HepG2 (cell line): ENCODE results near the gene FAM171A2. TPM values are rescaled to one million over a fixed set of nuclear protein-coding genes. Genes with fewer than 3 reads are reported as not detected.

Experiments used
- DPF2 ChIP-seq: sonication (generic); formaldehyde crosslinking; IDR thresholded peaks from 2 replicates; pipeline ENCODE4 v1.4.0; 2020; ENCODE audit warnings: mild to moderate bottlenecking, low read depth, missing genetic modification reagents, borderline replicate concordance
- MATR3 ChIP-seq: sonication (generic); formaldehyde crosslinking; IDR thresholded peaks from 2 replicates; pipeline ENCODE4 v1.4.0; 2020; ENCODE audit warnings: missing genetic modification reagents
- MIER2 ChIP-seq: IDR thresholded peaks from 2 replicates; pipeline ENCODE4 v1.6.1; 2016; ENCODE audit warnings: missing biosample characterization, missing genetic modification reagents
- NFE2L1 ChIP-seq: sonication (generic); formaldehyde crosslinking; IDR thresholded peaks from 2 replicates; pipeline ENCODE4 v1.4.0; 2020; ENCODE audit warnings: missing genetic modification reagents, mild to moderate bottlenecking, borderline replicate concordance
- RAD51 ChIP-seq: fragments of 450-650 bp; IDR thresholded peaks from 2 replicates; pipeline ENCODE4 v1.6.1; 2016; ENCODE audit warnings: borderline replicate concordance
- ZBTB8A ChIP-seq: sonication (generic); formaldehyde crosslinking; IDR thresholded peaks from 2 replicates; pipeline ENCODE4 v1.4.0; 2020; ENCODE audit warnings: mild to moderate bottlenecking, low read depth, missing genetic modification reagents, borderline replicate concordance
- ZNF644 ChIP-seq: IDR thresholded peaks from 2 replicates; pipeline ENCODE4 v1.6.1; 2016; ENCODE audit warnings: low read depth
- ZNF777 ChIP-seq: sonication (generic); formaldehyde crosslinking; IDR thresholded peaks from 2 replicates; pipeline ENCODE4 v1.4.0; 2020; ENCODE audit warnings: missing genetic modification reagents
- polyA plus RNA-seq, 8 experiments: library from polyadenylated mRNA; depleted of rRNA in 3 of 8; stranded (reverse) in 7 of 8; unstranded in 1 of 8; fragments of >200 nt; fragmentation: Illumina TruSeq in 4 of 8; extraction: Trizol in 4 of 8; gene quantifications; 2 replicates each; pipeline versions ENCODE4 v1.2.1 to v1.2.3, GENCODE V29; 2011 to 2016; ENCODE audit warnings: low read depth in 4 of 8, missing spikeins in 1 of 8, mixed read lengths in 1 of 8; ENCODE audit not compliant: insufficient read depth in 1 of 8
- total RNA-seq, 5 experiments: library from RNA; depleted of rRNA; stranded (reverse); fragments of >200 nt; fragmentation: Illumina TruSeq; extraction: Trizol; gene quantifications; 2 replicates each; pipeline ENCODE4 v1.2.3, GENCODE V29; 2016; ENCODE audit warnings: low read depth in 1 of 5
- TF ChIP-seq, protein P1 (sequence below): sonication (generic); formaldehyde crosslinking; IDR thresholded peaks from 2 replicates; pipeline ENCODE4 v1.5.1; 2020; ENCODE audit warnings: mild to moderate bottlenecking, missing genetic modification reagents, moderate library complexity
- TF ChIP-seq, protein P2 (sequence below): sonication (generic); formaldehyde crosslinking; IDR thresholded peaks from 2 replicates; pipeline ENCODE4 v1.4.0; 2020; ENCODE audit warnings: missing genetic modification reagents
- TF ChIP-seq, protein P3 (sequence below): sonication (generic); formaldehyde crosslinking; IDR thresholded peaks from 2 replicates; pipeline ENCODE4 v1.4.0; 2020; ENCODE audit warnings: missing genetic modification reagents, borderline replicate concordance
- TF ChIP-seq, protein P4 (sequence below): sonication (generic); formaldehyde crosslinking; IDR thresholded peaks from 2 replicates; pipeline ENCODE4 v1.8.0; 2023; ENCODE audit warnings: mild to moderate bottlenecking, missing genetic modification reagents

Gene FAM171A2
- total and polyA plus RNA-seq, 2 of the 13 experiments (the other 11 are each of a cell fraction or from before 2014, with no cell fraction given) = 1.8 to 3.6 TPM

DNA sequence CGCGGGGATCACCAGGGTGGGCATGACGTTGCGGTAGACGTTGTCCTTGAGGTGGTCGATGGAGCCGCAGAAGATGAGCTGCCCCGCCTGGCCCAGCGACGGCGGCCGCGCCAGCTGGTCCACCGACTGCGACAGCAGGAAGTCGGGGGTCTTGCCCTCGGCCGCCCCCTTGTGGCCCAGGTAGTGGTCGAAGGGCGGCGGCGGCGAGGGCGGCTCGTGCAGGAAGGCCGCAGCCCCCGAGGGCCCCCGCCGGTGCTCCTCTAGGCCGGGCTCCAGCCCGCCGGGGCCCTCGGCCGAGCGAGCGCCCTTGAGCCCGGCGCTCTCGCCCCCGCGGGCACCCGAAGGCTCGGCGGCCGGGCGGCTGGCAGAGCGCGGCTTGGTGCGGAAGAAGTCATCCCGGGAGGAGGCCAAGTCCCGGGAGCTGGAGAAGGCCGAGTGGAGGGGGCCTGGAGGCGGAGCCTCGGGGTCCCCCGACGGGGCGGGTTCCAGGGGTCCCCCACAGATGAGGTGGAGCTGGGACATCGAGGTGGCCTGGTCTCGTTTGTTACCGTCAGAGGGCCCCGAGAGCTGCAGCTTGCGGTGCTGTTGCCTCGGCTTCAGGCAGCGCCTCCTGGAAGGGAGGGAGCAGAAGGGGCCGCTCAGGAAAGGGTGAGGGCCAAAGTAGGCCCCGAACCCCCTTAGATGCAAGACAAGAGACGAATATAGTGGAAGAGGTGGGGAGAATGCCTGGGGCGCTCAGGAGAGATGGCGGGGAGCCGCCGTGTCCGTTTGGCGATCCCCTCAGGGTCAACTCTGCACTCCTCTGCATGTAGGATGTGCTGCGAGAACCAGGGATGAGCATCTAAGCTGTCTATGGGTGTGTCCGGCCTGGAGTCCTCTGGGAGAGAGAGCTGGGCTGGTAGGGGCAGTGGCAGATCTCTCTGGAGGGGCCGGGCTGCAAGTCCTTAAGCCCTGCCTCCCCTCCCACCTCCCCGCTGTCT is 8.8 kb downstream of the FAM171A2 start (continued):
- TF ChIP-seq RAD51 (no peak), ZBTB8A (CRISPR knock-in tag) (no peak), MATR3 (no peak), NFE2L1 (CRISPR knock-in tag) (no peak), ZNF644 (no peak), DPF2 (CRISPR knock-in tag) (no peak), MIER2 (CRISPR knock-in tag) (no peak), ZNF777 (CRISPR knock-in tag) (peak; percentile 94)
- TF ChIP-seq, protein P1, sequence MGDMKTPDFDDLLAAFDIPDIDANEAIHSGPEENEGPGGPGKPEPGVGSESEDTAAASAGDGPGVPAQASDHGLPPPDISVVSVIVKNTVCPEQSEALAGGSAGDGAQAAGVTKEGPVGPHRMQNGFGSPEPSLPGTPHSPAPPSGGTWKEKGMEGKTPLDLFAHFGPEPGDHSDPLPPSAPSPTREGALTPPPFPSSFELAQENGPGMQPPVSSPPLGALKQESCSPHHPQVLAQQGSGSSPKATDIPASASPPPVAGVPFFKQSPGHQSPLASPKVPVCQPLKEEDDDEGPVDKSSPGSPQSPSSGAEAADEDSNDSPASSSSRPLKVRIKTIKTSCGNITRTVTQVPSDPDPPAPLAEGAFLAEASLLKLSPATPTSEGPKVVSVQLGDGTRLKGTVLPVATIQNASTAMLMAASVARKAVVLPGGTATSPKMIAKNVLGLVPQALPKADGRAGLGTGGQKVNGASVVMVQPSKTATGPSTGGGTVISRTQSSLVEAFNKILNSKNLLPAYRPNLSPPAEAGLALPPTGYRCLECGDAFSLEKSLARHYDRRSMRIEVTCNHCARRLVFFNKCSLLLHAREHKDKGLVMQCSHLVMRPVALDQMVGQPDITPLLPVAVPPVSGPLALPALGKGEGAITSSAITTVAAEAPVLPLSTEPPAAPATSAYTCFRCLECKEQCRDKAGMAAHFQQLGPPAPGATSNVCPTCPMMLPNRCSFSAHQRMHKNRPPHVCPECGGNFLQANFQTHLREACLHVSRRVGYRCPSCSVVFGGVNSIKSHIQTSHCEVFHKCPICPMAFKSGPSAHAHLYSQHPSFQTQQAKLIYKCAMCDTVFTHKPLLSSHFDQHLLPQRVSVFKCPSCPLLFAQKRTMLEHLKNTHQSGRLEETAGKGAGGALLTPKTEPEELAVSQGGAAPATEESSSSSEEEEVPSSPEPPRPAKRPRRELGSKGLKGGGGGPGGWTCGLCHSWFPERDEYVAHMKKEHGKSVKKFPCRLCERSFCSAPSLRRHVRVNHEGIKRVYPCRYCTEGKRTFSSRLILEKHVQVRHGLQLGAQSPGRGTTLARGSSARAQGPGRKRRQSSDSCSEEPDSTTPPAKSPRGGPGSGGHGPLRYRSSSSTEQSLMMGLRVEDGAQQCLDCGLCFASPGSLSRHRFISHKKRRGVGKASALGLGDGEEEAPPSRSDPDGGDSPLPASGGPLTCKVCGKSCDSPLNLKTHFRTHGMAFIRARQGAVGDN (CRISPR knock-in tag) = peak; percentile 82
- TF ChIP-seq, protein P2, sequence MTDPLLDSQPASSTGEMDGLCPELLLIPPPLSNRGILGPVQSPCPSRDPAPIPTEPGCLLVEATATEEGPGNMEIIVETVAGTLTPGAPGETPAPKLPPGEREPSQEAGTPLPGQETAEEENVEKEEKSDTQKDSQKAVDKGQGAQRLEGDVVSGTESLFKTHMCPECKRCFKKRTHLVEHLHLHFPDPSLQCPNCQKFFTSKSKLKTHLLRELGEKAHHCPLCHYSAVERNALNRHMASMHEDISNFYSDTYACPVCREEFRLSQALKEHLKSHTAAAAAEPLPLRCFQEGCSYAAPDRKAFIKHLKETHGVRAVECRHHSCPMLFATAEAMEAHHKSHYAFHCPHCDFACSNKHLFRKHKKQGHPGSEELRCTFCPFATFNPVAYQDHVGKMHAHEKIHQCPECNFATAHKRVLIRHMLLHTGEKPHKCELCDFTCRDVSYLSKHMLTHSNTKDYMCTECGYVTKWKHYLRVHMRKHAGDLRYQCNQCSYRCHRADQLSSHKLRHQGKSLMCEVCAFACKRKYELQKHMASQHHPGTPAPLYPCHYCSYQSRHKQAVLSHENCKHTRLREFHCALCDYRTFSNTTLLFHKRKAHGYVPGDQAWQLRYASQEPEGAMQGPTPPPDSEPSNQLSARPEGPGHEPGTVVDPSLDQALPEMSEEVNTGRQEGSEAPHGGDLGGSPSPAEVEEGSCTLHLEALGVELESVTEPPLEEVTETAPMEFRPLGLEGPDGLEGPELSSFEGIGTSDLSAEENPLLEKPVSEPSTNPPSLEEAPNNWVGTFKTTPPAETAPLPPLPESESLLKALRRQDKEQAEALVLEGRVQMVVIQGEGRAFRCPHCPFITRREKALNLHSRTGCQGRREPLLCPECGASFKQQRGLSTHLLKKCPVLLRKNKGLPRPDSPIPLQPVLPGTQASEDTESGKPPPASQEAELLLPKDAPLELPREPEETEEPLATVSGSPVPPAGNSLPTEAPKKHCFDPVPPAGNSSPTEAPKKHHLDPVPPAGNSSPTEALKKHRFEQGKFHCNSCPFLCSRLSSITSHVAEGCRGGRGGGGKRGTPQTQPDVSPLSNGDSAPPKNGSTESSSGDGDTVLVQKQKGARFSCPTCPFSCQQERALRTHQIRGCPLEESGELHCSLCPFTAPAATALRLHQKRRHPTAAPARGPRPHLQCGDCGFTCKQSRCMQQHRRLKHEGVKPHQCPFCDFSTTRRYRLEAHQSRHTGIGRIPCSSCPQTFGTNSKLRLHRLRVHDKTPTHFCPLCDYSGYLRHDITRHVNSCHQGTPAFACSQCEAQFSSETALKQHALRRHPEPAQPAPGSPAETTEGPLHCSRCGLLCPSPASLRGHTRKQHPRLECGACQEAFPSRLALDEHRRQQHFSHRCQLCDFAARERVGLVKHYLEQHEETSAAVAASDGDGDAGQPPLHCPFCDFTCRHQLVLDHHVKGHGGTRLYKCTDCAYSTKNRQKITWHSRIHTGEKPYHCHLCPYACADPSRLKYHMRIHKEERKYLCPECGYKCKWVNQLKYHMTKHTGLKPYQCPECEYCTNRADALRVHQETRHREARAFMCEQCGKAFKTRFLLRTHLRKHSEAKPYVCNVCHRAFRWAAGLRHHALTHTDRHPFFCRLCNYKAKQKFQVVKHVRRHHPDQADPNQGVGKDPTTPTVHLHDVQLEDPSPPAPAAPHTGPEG (CRISPR knock-in tag) = no peak
- TF ChIP-seq, protein P3, sequence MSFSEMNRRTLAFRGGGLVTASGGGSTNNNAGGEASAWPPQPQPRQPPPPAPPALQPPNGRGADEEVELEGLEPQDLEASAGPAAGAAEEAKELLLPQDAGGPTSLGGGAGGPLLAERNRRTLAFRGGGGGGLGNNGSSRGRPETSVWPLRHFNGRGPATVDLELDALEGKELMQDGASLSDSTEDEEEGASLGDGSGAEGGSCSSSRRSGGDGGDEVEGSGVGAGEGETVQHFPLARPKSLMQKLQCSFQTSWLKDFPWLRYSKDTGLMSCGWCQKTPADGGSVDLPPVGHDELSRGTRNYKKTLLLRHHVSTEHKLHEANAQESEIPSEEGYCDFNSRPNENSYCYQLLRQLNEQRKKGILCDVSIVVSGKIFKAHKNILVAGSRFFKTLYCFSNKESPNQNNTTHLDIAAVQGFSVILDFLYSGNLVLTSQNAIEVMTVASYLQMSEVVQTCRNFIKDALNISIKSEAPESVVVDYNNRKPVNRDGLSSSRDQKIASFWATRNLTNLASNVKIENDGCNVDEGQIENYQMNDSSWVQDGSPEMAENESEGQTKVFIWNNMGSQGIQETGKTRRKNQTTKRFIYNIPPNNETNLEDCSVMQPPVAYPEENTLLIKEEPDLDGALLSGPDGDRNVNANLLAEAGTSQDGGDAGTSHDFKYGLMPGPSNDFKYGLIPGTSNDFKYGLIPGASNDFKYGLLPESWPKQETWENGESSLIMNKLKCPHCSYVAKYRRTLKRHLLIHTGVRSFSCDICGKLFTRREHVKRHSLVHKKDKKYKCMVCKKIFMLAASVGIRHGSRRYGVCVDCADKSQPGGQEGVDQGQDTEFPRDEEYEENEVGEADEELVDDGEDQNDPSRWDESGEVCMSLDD = peak; percentile 47; the same call in 1 of the 2 replicates
- TF ChIP-seq, protein P4, sequence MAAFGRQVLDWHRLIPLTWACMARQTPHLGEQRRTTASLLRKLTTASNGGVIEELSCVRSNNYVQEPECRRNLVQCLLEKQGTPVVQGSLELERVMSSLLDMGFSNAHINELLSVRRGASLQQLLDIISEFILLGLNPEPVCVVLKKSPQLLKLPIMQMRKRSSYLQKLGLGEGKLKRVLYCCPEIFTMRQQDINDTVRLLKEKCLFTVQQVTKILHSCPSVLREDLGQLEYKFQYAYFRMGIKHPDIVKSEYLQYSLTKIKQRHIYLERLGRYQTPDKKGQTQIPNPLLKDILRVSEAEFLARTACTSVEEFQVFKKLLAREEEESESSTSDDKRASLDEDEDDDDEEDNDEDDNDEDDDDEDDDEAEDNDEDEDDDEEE (CRISPR knock-in tag) = no peak
